ENCODE results near the gene PSMF1.

GRCh38 chr20:1210501-1210900 lies 92.1 kb downstream of the PSMF1 start:
- no peak for TF ChIP-seq CTCF (conservative IDR thresholded peaks at IDR 0.05)
- no peak for TF ChIP-seq EZH2 (IDR thresholded peaks at IDR 0.05; ENCODE audit: low read depth)

Measured in PC-9 (cell line).